Spleen (tissue), 11 donors: ENCODE results near the gene ROM1. TPM values are rescaled to one million over a fixed set of nuclear protein-coding genes. Genes with fewer than 3 reads are reported as not detected.
"Not testable (repeated sequence)": the region's sequence is repeated elsewhere in the genome, so short reads cannot be mapped to it uniquely, and the experiment has no call there.

ENCODE experiments used
- DNase-seq: peaks from one replicate; pipeline ENCODE4 v3.0.0-alpha.2; 2020
- H3K27ac ChIP-seq, 8 donors: fragments of 200-600 bp; sonication (generic) in 7 of 8; 1 replicate in 4 of 8; 2 replicates in 4 of 8; pipeline versions ENCODE4 v1.5.0 to v1.8.0; 2016 to 2021; ENCODE audit warnings: inconsistent platforms in 4 of 8, mild to moderate bottlenecking in 4 of 8, moderate library complexity in 1 of 8
- H3K27me3 ChIP-seq, 7 donors: fragments of 200-600 bp; sonication (generic) in 6 of 7; replicated peaks in 1 of 7; 1 replicate in 4 of 7; 2 replicates in 3 of 7; pipeline versions ENCODE4 v1.5.0 to v1.8.0; 2016 to 2021; ENCODE audit warnings: inconsistent platforms in 3 of 7, mild to moderate bottlenecking in 1 of 7
- H3K36me3 ChIP-seq, 6 donors: fragments of 200-600 bp; sonication (generic) in 5 of 6; 1 replicate in 4 of 6; 2 replicates in 2 of 6; pipeline versions ENCODE4 v1.5.0 to v1.8.0; 2016 to 2021; ENCODE audit warnings: inconsistent platforms in 2 of 6
- H3K4me1 ChIP-seq, 6 donors: fragments of 200-600 bp; sonication (generic) in 5 of 6; 1 replicate in 3 of 6; 2 replicates in 3 of 6; pipeline versions ENCODE4 v1.5.0 to v1.8.0; 2016 to 2021; ENCODE audit warnings: inconsistent platforms in 3 of 6
- H3K4me3 ChIP-seq, 8 donors: fragments of 200-600 bp; sonication (generic) in 7 of 8; 1 replicate in 4 of 8; 2 replicates in 4 of 8; pipeline versions ENCODE4 v1.5.0 to v1.8.0; 2016 to 2021; ENCODE audit warnings: inconsistent platforms in 4 of 8, mild to moderate bottlenecking in 4 of 8, moderate library complexity in 2 of 8
- H3K9me3 ChIP-seq, 8 donors: fragments of 200-600 bp; sonication (generic) in 7 of 8; 1 replicate in 4 of 8; 2 replicates in 4 of 8; pipeline versions ENCODE4 v1.5.0 to v1.8.0; 2016 to 2021; ENCODE audit warnings: inconsistent platforms in 4 of 8
- POLR2A ChIP-seq, 3 donors: fragments of 450-650 bp; IDR thresholded peaks; one replicate each; pipeline ENCODE4 v1.5.1; 2017; ENCODE audit warnings: antibody characterized with exemption in 3 of 3, mild to moderate bottlenecking in 1 of 3
- POLR2AphosphoS5 ChIP-seq, 3 donors: sonication (generic); formaldehyde crosslinking; IDR thresholded peaks; one replicate each; pipeline ENCODE4 v1.5.1; 2017; ENCODE audit warnings: antibody characterized with exemption in 3 of 3
- WGBS, 5 donors: extraction: QIAGEN DNeasy Blood & Tissue Kit in 3 of 5; methylation state at CpG; one replicate each; pipeline versions ENCODE4 v1.1.5 to v1.1.7; 2013 to 2018; 5-methylcytosine and 5-hydroxymethylcytosine counted together
- intact Hi-C: fragments of 100-400 bp; cut with DNase I; formaldehyde crosslinking; loops from one replicate; pipeline ENCODE4 v1.15.0; 2023; ENCODE audit warnings: low total_unique reads
- polyA plus RNA-seq, 3 donors: library from polyadenylated mRNA; stranded (reverse); fragments of 200-250 nt; gene quantifications; one replicate each; pipeline ENCODE4 v1.2.1, GENCODE V29; 2013
- total RNA-seq, 7 donors: library from RNA; depleted of rRNA in 3 of 7; stranded (reverse); fragments of >200 nt in 3 of 7; fragmentation: NEBNext Ultra II Directional in 4 of 7; extraction: Animal tissue kit (Norgen Biotek cat#: 25700) in 4 of 7; gene quantifications; one replicate each; pipeline versions ENCODE4 v1.1.0 to v1.2.1, GENCODE V29; 2016 to 2021
- TF ChIP-seq, protein P1 (sequence below), 11 experiments: fragments of 200-600 bp in 7 of 11; fragments of 450-650 bp in 4 of 11; sonication (generic) in 4 of 11; IDR thresholded peaks in 8 of 11; conservative IDR thresholded peaks in 3 of 11; 1 replicate in 7 of 11; 2 replicates in 4 of 11; pipeline versions ENCODE4 v1.4.0 to v1.8.0; 2016 to 2021; ENCODE audit warnings: antibody characterized with exemption in 11 of 11, inconsistent platforms in 4 of 11, mild to moderate bottlenecking in 1 of 11
- donor health status: healthy with polysubstance abuse.
- donor health status: DM: no; HTN: no; CAD: no; lungs with moderate emphysema.
- donor health status: DM: no; HTN: no; CAD: no.
- donor health status: Bipolar disorder and iron deficiency.
- donor health status: healthy.
- donor health status: DM: no; HTN: no; CAD: no.
- donor health status: DM: yes; HTN: yes; CAD: no.

The ROM1 gene
- total and polyA plus RNA-seq, 10 donors: 4.2 to 15.0 (median 5.9) TPM

DNA sequence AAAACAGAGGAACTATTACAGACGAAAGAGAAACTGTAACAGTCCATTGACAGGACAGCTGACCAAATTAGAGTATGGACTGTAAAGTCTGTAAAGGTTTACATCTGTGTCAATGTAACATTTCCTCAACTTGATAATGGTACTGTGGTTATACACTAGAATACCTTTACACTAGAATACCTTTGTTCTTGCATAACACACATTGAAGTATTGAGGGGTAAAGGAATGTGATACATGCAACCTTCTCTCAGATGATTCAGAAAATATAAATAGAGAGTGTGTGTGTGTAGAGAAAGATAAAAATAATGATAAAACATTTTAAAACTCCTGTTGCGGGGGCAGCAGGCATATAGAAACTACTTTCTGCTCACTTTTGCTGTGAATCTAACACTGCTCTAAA, 33.8 kb upstream of the ROM1 start:
- no peak for DNase-seq
- H3K27ac ChIP-seq: peak overlapping the region in 1 of 8 donors; percentile 87
- TF ChIP-seq POLR2AphosphoS5 (IDR thresholded peaks at IDR 0.05) (no peak), POLR2A (IDR thresholded peaks at IDR 0.05) (no peak)
- TF ChIP-seq, protein P1, sequence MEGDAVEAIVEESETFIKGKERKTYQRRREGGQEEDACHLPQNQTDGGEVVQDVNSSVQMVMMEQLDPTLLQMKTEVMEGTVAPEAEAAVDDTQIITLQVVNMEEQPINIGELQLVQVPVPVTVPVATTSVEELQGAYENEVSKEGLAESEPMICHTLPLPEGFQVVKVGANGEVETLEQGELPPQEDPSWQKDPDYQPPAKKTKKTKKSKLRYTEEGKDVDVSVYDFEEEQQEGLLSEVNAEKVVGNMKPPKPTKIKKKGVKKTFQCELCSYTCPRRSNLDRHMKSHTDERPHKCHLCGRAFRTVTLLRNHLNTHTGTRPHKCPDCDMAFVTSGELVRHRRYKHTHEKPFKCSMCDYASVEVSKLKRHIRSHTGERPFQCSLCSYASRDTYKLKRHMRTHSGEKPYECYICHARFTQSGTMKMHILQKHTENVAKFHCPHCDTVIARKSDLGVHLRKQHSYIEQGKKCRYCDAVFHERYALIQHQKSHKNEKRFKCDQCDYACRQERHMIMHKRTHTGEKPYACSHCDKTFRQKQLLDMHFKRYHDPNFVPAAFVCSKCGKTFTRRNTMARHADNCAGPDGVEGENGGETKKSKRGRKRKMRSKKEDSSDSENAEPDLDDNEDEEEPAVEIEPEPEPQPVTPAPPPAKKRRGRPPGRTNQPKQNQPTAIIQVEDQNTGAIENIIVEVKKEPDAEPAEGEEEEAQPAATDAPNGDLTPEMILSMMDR (IDR thresholded peaks at IDR 0.05 in 8 of 11, conservative IDR thresholded peaks at IDR 0.05 in 3 of 11): no peak
- H3K36me3 ChIP-seq: peaks cover 0 to 89% (median 58%) of the 10 kb centered on the region in 6 donors
- whole genome bisulfite sequencing, 5 donors: 88 to 94% (median 91%) methylated on average over 2 of the region's 2 CpGs
- no peaks in the 10 kb centered on the region for H3K27me3 ChIP-seq
- no peaks in the 10 kb centered on the region for H3K9me3 ChIP-seq
- no peak overlapping the region for H3K4me3 ChIP-seq
- intact Hi-C loops: no loop called here
- peaks cover 15 to 44% (median 31%) of the 10 kb centered on the region in 6 donors for H3K4me1 ChIP-seq

DNA sequence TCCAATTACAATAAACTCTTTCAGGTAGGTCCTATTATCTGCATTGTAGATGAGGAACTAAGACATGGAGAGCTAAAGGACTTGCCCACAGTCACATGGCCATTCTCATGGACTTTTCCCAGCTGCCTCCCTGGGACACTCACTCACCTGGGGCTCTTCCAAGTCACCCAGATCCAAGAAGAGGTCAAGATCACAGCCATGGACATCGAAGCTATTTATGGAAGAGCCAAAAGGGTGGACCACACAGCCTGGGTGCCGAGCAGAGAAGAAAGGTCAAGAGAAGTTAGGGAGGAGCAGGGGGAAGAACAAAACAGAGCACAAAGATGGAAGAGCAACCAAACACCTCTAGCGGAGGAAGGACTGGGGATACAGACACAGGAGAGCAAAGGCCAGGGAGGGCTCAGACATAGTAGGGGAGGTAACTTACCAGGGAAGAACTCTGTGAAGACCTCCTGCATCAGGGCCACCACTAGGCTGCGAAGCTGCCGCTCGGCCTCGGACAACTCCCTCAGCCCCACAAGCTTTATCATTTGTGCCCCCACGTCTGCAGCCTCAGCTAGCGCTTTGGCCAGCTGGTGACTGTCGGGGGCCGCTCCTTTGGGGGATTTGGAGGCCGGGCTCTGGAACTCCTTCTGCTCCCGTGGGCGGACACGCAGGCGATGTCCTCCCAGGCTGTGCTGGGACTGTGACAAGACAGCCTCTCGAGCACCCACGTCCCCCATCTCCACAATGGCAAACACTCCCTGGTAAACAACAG, 31.9 kb upstream of the ROM1 start:
- DNase-seq: peak; percentile 66
- no peak overlapping the region for H3K4me3 ChIP-seq
- intact Hi-C loops: no loop called here
- H3K36me3 ChIP-seq: peaks cover 0 to 98% (median 68%) of the 10 kb centered on the region in 6 donors
- TF ChIP-seq POLR2A (IDR thresholded peaks at IDR 0.05) (no peak), POLR2AphosphoS5 (IDR thresholded peaks at IDR 0.05) (no peak)
- TF ChIP-seq, protein P1 (IDR thresholded peaks at IDR 0.05 in 8 of 11, conservative IDR thresholded peaks at IDR 0.05 in 3 of 11): no peak
- 88 to 97% (median 93%) methylated on average over 11 to 18 of the region's 18 CpGs for WGBS, 5 donors
- H3K27ac ChIP-seq: no peak overlapping the region
- H3K9me3 ChIP-seq: no peaks in the 10 kb centered on the region
- H3K27me3 ChIP-seq: no peaks in the 10 kb centered on the region
- peaks cover 2 to 26% (median 13%) of the 10 kb centered on the region in 6 donors for H3K4me1 ChIP-seq

DNA sequence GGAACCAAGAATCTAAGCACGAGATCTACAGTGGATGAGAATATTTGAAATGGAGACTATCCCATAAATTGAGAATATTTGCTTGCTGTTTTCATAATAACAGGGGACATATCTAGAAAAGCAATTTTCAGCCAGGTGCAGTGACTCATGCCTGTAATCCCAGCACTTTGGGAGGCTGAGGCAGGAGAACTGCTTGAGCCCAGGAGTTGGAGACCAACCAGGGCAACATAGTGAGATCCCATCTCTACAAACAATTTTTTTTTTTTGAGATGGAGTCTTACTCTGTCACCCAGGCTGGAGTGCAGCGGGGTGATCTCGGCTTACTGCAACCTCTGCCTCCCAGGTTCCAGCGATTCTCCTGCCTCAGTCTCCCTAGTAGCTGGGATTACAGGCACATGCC, 31.3 kb upstream of the ROM1 start:
- H3K4me3 ChIP-seq, intact Hi-C loops, H3K9me3 ChIP-seq, H3K27ac ChIP-seq, H3K27me3 ChIP-seq: not testable (repeated sequence)
- DNase-seq: peak; percentile 8
- Histone ChIP-seq H3K4me1 (peaks cover 0 to 23% (median 7%) of the 10 kb centered on the region in 6 donors), H3K36me3 (peaks cover 0 to 98% (median 70%) of the 10 kb centered on the region in 6 donors)
- WGBS, 5 donors: 94 to 96% (median 95%) methylated on average over 4 of the region's 4 CpGs

DNA sequence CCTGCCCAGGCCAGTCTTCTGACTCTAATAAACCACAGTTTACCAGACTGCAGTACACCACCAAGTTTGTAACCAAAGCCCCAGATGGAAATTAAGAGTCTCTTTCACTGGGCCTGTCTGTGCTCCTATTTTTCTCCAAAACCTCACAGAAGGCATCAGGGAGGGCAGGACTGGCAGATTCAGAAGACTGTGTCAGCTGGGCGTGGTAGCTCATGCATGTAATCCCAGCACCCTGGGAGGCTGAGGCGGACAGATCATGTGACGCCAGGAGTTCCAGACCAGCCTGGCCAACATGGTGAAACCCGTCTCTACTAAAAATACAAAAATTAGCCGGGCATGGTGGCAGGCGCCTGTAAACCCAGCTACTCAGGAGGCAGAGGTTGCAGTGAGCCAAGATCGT, 27.7 kb upstream of the ROM1 start:
- H3K4me3 ChIP-seq, H3K27ac ChIP-seq, H3K27me3 ChIP-seq, intact Hi-C loops, H3K9me3 ChIP-seq: not testable (repeated sequence)
- peaks cover 2 to 44% (median 15%) of the 10 kb centered on the region in 6 donors for H3K4me1 ChIP-seq
- peak; percentile 9 for DNase-seq
- 93 to 100% (median 95%) methylated on average over 7 of the region's 7 CpGs for WGBS, 5 donors
- peaks cover 0 to 86% (median 62%) of the 10 kb centered on the region in 6 donors for H3K36me3 ChIP-seq

DNA sequence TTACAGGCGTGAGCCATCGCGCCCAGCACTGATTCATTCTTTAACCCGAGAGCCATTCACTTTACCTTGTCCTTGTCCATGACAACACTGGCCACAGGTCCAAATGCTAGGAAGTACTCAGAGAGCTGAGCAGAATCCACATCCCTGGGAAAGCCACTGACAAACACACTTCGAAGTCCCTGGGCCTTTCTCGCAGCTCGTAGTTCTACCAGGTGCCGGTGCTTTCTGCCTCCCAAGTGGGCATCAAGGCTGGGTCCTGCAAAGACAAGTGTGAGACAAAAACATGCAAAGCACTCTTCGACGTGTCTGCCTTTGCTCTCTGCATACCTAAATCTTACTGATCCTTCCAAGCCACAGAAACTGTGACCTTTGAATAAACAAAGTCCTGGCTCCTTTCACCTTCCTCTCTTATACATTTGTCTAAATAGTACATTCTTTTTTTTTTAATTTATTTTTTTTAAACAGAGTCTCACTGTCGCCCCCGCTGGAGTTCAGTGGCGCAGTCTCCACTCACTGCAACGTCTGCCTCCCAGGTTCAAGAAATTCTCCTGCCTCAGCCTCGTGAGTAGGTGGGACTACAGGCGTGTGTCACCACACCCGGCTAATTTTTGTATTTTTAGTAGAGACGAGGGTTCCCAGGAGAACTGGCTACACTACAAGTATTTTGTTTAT, 24.0 kb upstream of the ROM1 start:
- H3K4me3 ChIP-seq: no peak overlapping the region
- peak; percentile 47 for DNase-seq
- no peaks in the 10 kb centered on the region for H3K9me3 ChIP-seq
- TF ChIP-seq POLR2A (IDR thresholded peaks at IDR 0.05): no peak
- TF ChIP-seq, protein P1 (IDR thresholded peaks at IDR 0.05 in 8 of 11, conservative IDR thresholded peaks at IDR 0.05 in 3 of 11): peak in 1 of 11 experiments; percentile 19
- peaks cover 19 to 75% (median 45%) of the 10 kb centered on the region in 6 donors for H3K4me1 ChIP-seq
- H3K36me3 ChIP-seq: peaks cover 0 to 62% (median 46%) of the 10 kb centered on the region in 6 donors
- WGBS, 5 donors: 69 to 77% (median 72%) methylated on average over 18 of the region's 18 CpGs
- intact Hi-C loops: no loop called here
- H3K27me3 ChIP-seq: no peaks in the 10 kb centered on the region
- no peak overlapping the region for H3K27ac ChIP-seq
